Putamen (tissue), 1 donor: ENCODE measurements around the gene FARSB.

Source experiments
- DNase-seq: peaks from one replicate; pipeline ENCODE4 v3.0.0-alpha.2; 2016; ENCODE audit warnings: low spot score

Gene FARSB

DNA sequence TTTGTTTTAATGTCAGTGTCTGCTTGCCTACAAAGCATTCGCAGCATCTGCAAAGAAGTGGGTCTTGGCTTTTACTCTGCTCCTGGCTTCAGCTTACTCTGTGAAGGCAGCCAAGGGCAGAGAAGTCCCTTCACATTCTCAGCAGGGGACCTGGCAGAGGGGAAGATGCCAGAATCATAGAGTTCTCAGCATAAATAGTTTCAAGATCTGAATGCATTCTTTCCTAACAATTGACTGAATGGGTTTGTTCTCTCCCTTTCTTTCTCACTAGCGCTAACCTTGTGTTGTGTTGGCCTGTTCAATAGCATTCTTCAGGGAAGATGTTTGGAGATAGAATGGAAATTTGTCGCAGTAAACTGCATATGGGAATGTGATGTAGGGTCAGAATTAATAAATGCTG, 106.9 kb downstream of the FARSB start:
- DNase-seq, result no peak

DNA sequence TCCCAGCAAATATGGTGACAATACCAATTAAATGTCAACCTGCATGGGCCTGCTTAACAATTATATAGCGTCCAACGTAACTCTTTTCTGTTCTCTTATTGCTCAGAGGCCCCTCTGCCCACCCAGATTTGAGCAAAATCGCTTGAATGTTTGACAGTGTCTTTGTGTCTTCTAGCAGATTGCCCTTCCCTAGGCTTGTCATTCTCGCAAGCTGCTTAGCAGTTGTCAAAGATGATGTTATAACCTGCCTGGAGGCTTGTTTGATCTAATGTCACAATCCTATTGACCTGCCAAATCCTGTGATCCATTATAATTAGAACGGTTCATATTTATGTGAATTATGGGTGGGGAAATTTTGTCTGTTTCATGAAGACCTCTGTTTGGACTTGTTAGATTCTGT, 108.8 kb downstream of the FARSB start:
- no peak for DNase-seq

DNA sequence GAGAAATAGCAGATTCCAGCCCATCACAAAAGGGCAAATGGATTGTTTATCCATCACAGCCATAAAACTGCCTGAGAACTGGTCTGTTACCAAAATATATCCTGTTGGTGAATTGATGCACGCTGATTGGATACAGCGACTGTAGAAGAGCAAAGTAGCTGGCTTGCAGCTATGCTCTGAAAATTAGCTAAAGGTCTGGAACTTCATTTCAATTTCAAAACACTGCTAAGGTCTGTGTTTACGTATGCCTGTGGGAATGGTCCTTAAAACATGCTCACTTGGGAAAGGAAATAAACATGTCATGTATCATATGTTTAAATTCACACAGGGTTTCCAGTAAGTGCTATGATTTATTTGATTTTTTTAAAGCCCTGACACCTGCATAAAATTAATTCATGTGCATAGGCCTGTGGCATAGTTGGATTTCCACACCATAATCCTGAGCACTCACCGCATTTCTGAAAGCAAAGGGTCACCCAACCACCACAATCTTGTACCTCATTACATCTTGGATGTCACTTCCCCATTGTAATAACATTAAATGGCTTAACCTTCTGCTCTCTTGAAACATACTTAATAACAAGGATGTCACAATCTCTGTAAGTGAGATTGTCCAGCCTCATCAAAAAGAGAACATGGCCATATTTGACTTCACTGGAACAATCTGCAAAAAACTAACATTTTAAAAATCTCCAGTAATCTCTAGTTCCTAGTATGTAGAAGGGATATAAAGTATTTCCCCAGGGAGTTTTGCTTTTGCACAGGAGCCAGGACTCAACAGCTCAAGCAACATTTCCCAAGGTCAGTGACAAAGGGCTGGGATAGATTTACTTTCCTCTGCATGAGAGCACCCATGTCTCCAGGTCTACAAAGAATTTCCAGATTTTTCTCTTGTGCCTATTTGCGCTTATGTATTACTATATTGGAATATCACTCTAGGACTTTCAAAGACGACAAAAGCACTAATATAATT, 109.8 kb downstream of the FARSB start:
- no peak for DNase-seq

DNA sequence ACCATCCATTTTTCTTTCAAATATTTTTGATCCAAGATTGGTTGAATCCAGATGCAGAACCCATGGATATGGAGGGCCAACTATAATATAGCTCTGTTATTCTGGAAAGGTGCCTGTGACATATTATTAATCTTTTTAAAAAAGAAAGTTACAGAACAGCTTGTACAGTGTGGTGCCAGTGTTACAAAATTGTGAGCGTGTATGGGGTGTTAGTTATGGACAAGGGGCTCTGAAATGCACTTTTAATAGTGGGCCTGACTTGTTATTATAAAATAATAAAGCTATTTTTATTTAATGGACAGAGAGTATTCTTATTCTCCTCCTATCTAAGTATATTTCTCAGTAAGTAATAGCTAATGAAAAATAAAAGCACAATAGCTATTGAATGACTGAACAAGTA, 111.2 kb downstream of the FARSB start:
- no peak for DNase-seq

DNA sequence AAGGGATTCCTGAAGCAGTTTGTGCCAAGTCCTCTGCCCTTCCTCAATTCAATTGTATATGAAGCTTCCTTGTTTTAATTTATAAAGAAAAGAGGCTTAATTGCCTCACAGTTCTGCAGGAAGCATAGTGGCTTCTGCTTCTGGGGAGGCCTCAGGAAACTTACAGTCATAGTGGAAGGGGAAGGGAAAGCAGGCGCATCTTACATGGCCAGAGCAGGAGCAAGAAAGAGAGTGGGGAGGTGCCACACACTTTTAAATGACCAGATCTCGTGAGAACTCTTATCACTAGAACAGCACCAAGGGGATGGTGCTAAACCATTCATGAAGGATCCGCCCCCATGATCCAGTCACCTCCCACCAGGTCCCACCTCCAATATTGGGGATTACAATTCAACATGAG, 117.4 kb downstream of the FARSB start:
- no peak for DNase-seq

DNA sequence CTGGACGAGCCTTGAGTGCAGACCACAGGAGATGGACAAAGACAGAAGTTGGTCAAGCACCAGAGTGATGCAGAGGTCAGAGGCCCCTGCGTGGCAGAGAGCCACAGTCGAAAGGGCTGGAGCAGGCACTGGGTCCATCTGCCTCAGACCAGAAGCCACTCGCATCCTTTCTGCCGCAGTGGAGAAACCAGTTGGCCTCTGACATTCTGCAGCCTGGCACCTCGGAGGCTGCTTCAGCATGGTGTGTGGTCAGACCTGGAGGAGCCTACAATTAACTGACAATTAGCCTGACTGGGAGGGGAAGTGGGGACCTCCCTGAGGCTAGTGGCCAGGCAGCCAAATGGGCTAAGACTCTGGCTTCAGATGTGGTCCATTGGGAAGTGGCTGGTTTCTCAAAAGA, 120.4 kb downstream of the FARSB start:
- no peak for DNase-seq

DNA sequence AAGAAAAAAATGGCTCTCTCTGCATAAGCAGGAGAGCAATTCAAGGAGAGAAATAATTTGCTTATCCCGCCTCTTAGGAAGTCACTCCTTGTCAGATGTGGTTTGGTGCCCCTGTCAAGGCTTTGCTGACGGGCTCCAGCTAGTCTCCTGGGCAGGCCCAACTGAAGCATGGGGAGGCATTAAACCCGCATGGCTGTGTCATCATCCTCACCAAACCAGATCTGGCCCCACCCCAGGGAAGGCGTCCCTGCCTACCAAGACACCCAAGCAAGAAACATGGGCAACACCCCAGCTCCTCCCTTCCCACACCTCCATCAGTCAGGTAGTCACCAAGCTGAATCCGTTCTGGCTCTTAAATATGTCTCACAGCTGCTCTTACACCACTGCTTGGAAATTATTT, 123.6 kb downstream of the FARSB start:
- no peak for DNase-seq

DNA sequence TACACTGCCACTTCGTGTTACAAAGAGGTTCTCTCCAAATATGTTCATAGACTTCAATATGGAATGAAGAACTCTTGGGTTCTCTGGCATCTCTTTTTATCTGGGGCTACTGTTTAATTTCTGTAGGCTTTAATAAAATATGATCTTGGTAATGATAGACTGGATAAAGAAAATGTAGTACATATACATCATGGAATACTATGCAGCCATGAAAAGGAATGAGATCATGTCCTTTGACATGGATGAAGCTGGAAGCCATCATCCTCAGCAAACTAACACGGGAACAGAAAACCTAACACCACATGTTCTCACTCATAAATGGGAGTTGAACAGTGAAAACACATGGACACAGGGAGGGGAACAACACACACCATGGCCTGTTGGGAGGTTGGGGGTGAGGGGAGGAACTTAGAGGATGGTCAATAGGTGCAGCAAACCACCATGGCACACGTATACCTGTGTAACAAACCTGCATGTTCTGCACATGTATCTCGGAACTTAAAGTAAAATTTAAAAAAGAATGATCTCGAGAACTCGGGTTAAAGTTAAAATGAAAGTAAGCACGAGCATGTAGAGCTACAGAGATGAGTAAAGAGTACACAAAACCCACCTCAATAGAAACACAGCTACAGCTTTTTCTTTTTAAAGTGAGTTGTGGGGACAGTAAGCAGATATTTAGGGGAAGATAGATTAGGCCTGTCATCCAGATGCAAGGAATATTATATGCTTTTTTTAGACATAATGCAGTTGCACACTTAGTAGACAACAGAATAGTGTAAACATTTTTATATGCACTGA, 129.2 kb downstream of the FARSB start:
- DNase-seq, result no peak

DNA sequence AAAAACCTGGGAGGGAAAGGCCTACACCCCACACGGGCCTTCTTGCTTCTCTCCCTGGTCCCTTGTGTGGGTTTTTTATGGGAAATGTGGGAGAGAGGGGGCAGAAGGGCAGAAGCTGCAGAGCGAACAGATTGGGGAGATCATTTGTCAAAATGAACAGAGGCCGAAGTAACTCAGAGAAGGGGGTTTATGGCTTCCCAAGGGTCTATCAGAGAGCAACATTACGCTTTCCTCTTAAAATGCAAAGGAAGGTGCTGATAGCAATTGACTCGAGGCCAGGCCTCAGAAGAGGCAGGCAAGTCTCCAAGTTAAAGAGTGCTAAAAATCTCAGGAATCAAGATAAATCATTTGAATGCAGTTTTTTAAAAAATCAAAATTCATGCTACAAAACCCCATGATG, 130.1 kb downstream of the FARSB start:
- DNase-seq, result no peak

DNA sequence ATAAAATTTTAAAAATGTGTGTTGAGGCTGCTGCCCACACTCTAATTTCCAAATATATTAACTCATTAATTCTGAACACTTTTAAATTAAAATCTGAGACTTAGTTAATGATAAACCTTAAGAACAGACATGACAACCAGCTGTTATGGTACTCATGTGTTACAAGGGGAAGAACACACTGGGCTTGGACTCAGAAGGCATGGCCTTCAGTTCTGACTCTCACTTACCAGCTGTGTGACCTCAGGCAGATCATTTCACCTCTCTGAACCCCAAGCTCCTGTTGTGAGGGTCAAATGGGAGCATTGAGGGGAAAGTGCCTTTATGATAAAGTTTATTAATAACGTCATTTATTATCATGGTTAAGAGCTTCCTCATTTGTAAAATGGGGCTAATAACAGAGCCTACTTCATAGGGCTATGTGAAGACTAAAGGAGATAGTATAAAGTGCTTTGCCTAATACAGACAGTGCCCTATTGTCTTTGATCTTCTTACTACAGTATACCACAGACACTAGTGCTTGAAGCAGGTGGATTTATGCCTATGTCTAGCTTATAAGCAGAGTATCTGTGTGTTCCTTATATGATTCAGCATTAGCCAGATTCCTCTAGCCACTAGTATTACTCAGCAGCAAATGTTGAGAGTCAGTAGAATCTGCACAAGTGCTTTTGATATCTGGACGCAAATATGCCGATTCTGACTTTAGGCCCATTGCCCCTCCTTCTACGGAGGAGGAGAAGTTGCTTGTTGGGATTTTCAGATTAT, 131.9 kb downstream of the FARSB start:
- no peak for DNase-seq

DNA sequence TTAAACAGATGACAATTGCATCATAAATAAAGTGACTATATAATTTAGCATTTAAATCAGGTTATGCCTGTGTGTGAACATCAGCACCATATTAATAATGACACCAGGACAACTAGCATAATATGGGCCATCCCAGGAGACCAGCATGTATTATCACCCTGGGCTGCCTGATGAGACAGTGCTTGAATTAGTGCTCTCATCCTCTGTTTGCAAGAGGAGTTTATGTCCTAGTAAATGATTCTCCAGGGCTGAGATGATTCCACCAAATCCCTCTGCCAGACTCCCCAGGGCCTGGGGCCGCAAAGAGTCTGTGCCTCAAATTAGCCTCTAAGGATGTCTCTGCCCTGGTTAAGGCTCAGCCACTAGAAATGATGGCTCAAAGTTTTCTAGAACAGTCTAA, 133.8 kb downstream of the FARSB start:
- DNase-seq, result no peak

DNA sequence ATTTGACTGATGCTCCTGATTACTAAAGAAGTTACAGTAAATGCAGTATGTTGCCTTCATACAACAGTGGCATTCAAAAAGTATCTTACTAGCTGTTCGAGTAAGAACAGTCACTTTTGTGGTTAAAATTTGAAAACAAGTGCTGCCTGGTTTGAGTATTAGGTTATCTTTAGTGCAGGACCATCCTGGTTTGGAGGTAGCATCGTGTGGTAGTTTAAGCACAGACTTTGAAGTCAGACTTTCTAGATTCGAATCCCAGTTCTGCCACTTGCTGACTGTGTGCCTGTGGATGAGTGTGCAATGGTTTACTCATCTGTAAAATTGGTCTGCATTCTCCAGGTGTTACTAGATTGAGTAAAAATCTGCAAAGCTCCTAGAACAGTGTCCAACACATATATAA, 134.8 kb downstream of the FARSB start:
- no peak for DNase-seq
